Measurements from ENCODE around the gene SSX5. TPM values are rescaled to one million over a fixed set of nuclear protein-coding genes. Genes with fewer than 3 reads are reported as not detected.
"Not testable (repeated sequence)": the region's sequence is repeated elsewhere in the genome, so short reads cannot be mapped to it uniquely, and the experiment has no call there.

Gene SSX5
- total RNA-seq: not detected
- long read RNA-seq: 0 reads

- intact Hi-C loops (cut with DNase I): no loop called here
- no peak for ATAC-seq (ENCODE audit: poor library complexity)
- DNase-seq: no peak
Observed at GRCh38 chrX:48196745-48197201, at the start of gene SSX5. Gene SSX5, minus strand, starts transcription at chrX:48196795. Its CDS starts 1,437 bp downstream, at chrX:48195358.

- ATAC-seq (ENCODE audit: poor library complexity); intact Hi-C loops (cut with DNase I); DNase-seq: not testable (repeated sequence)
Observed at GRCh38 chrX:48224196-48224595, 27.6 kb upstream of the SSX5 start.

GRCh38 chrX:48214341-48214740 is 17.7 kb upstream of the SSX5 start:
- ATAC-seq (ENCODE audit: poor library complexity); DNase-seq; intact Hi-C loops (cut with DNase I): not testable (repeated sequence)

- ATAC-seq (ENCODE audit: poor library complexity); DNase-seq; intact Hi-C loops (cut with DNase I): not testable (repeated sequence)
Observed at GRCh38 chrX:48190024-48190423, 6.6 kb downstream of the SSX5 start.

- intact Hi-C loops (cut with DNase I); ATAC-seq (ENCODE audit: poor library complexity); DNase-seq: not testable (repeated sequence)
Observed at GRCh38 chrX:48181882-48182281, 14.7 kb downstream of the SSX5 start.

- intact Hi-C loops (cut with DNase I): no loop called here
- no peak for ATAC-seq (ENCODE audit: poor library complexity)
Observed at GRCh38 chrX:48180811-48181210, 15.8 kb downstream of the SSX5 start.

GRCh38 chrX:48179691-48180090 is 16.9 kb downstream of the SSX5 start:
- DNase-seq: no peak
- ATAC-seq (ENCODE audit: poor library complexity): no peak
- intact Hi-C loops (cut with DNase I): no loop called here

More at GRCh38 chrX:48180811-48181210, 15.8 kb downstream of the SSX5 start:
- no peak for DNase-seq

- DNase-seq; intact Hi-C loops (cut with DNase I); ATAC-seq (ENCODE audit: poor library complexity): not testable (repeated sequence)
Observed at GRCh38 chrX:48166322-48166721, 30.3 kb downstream of the SSX5 start.

- ATAC-seq (ENCODE audit: poor library complexity) (no peak), DNase-seq (no peak)
- intact Hi-C loops (cut with DNase I): no loop called here
Observed at GRCh38 chrX:48165241-48165640, 31.4 kb downstream of the SSX5 start.

- intact Hi-C loops (cut with DNase I): no loop called here
- ATAC-seq (ENCODE audit: poor library complexity): no peak
- no peak for DNase-seq
Observed at GRCh38 chrX:48156014-48156413, 40.6 kb downstream of the SSX5 start.

GRCh38 chrX:48154796-48155195 is 41.8 kb downstream of the SSX5 start:
- no peak for DNase-seq
- no peak for ATAC-seq (ENCODE audit: poor library complexity)
- intact Hi-C loops (cut with DNase I): no loop called here

- DNase-seq (no peak), ATAC-seq (ENCODE audit: poor library complexity) (no peak)
- intact Hi-C loops (cut with DNase I): no loop called here
Observed at GRCh38 chrX:48153769-48154168, 42.8 kb downstream of the SSX5 start.

- ATAC-seq (ENCODE audit: poor library complexity); DNase-seq; intact Hi-C loops (cut with DNase I): not testable (repeated sequence)
Observed at GRCh38 chrX:48142697-48143096, 53.9 kb downstream of the SSX5 start.

GRCh38 chrX:48141810-48142508 is 54.6 kb downstream of the SSX5 start:
- intact Hi-C loops (cut with DNase I); DNase-seq; ATAC-seq (ENCODE audit: poor library complexity): not testable (repeated sequence)

GRCh38 chrX:48139076-48139475 is 57.5 kb downstream of the SSX5 start:
- DNase-seq; ATAC-seq (ENCODE audit: poor library complexity): not testable (repeated sequence)

More at GRCh38 chrX:48139076-48139475, 57.5 kb downstream of the SSX5 start:
- intact Hi-C loops (cut with DNase I): not testable (repeated sequence)

Other genes with a start within 250 kb of the SSX5 start
- gene ZNF182, start 192.8 kb downstream of the SSX5 start, total RNA-seq: 3.1 TPM
- gene SPACA5, start 189.8 kb downstream of the SSX5 start, total RNA-seq: not detected
- 2.9 TPM for gene ZNF630, start 125.2 kb downstream of the SSX5 start, total RNA-seq
- not detected for gene SPACA5B, start 66.2 kb downstream of the SSX5 start, total RNA-seq
- gene SSX1, start 58.6 kb upstream of the SSX5 start, total RNA-seq: not detected
- not detected for gene SSX3, start 159.9 kb upstream of the SSX5 start, total RNA-seq
- gene SSX4, start 186.7 kb upstream of the SSX5 start, total RNA-seq: not detected
- not detected for gene SSX4B, start 215.2 kb upstream of the SSX5 start, total RNA-seq